T-helper 17 cell (primary cell): ENCODE measurements around the gene OSBPL3. TPM values are rescaled to one million over a fixed set of nuclear protein-coding genes. Genes with fewer than 3 reads are reported as not detected.

Experiments
- total RNA-seq, 4 donors: library from RNA in 2 of 4; stranded (reverse) in 2 of 4; gene quantifications; one replicate each; pipeline ENCODE4 v1.2.3 and lab custom pipeline; 2022 to 2026

The OSBPL3 gene
- total RNA-seq, 2 donors from 2014 or later = 54.8 to 54.9 TPM

Other genes with a start within 250 kb of the OSBPL3 start
- under 1 TPM in 1 of 2 donors, not detected in 1; 0.75 TPM for gene GSDME, start 222.7 kb downstream of the OSBPL3 start, total RNA-seq
- gene CYCS, start 145.1 kb upstream of the OSBPL3 start, total RNA-seq = 100 to 1,000 TPM; 141 to 143 TPM
- gene NPVF, start 248.3 kb upstream of the OSBPL3 start, total RNA-seq = not detected